Activated CD4-positive, CD25-positive, alpha-beta regulatory T cell treated with anti-CD3 and anti-CD28 coated beads, Interleukin-2, amount 50 U/mL, for 72 hours (primary cell): ENCODE measurements around the gene DLG4.
A peak's percentile ranks its signal among the peaks of the same experiment; 100 is the strongest.

Experiments used
- DNase-seq: peaks from one replicate; pipeline ENCODE4 v3.0.0; 2021

DLG4 gene

DNA sequence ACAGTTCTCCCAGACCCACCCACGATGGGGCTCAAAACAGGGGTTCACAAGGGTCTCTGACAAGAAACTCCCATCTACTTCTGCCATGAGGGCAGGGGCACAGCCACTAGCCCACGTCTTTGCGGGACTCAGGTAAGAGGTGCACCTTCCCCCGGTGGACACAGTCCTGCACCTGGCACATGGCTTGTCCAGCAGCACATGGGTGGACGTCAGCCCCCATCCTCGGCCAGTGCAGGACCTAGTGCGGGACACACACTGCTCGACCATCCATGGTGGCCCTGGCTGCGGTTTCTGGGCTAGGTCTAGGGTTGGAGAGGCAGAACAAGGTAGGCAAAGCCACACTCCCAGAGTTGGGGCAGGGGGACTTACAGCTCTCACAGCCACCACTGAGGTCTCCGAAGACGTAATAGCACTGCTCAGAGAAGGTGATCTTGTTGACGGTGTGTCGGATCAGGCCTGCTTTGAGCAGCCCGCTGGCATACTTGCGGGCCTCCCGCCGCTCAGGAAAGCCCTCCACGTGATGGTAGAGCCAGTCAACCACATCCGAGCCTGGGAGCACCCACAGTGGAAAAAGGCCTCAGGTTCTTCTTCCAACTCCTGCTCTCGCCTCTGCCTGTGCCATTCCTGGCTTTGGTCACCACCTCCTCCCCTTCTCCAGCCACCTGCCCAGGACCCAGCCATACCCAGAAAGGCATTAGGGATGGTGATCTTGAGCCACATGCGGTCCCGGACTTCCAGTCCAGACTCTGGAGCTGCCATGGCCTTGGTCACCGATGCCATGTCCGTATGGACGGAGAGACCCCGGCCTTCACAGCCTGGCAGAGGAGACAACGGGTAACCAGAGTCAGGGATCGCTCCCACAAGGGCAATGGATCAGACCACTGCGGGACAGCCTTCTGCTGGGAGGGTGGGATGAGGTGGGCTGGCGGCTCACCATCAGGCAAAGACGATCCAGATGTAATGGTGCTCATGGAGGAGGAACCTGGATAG, 7.4 kb upstream of the DLG4 start:
- DNase-seq: no peak

DNA sequence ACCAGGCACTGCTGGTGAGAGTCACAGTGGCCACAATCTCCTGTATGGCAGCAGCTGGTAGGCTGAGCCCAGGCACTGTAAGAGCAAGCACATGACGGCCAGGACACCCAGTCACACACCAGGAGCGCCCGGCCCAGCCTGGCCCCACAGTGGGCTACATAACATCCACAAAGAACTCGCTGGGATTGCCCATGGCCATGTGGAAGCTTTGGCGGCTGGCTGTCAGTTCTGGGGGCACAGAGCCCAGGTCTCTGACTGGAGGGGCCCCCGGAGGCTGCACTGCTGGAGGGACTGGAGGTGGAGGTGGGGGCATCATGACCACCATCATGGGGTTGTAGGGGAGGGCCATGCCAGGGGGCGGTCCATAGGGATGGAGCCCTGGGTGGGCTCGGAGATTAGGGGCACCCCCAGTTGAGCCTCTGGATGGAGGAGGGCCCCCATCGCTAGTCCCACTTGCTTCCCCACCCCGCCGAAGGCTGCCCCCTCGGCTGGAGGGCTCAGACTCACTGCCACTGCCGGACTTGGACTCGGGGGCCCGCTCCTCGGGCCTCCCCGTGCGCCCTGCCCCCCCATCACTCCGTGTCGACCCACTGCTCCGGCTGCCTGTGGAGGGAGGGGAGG, 6.2 kb upstream of the DLG4 start:
- DNase-seq: no peak

DNA sequence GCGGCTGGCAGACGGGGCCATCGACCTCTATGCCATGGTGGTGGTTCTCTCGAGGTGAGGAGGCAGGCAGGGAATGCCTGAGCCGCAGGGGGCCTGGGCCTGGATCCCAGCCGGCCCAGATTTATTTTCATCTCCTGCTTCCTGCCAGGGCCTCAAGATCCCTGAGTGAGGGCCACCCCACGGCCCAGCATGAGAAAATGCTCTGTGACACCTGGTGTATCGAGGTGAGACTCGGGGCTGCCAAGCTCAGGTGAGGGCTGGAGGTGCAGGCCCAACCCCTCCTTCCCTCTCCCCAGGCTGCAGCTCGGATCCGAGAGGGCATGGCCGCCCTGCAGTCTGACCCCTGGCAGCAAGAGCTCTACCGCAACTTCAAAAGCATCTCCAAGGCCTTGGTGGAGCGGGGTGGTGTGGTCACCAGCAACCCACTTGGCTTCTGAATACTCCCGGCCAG, 5.0 kb upstream of the DLG4 start:
- DNase-seq: no peak

DNA sequence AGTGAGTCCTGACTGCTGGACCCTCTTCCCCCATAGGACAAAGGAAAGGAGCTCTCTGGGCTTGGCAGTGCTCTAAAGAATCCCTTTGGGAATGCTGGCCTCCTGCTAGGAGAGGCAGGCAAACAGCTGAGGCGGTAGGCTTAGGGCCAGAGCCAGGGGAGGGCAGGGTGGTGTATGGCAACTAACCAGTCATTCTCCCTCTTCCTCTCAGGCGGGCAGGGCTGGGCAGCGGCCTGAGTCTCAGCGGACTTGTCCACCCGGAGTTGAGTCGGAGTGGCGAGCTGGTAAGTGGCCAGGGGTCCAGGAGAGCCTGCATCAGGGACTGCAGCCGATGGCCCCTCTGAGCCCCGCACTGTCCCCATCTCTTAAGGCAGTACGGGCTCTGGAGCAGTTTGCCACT, 4.5 kb upstream of the DLG4 start:
- no peak for DNase-seq

DNA sequence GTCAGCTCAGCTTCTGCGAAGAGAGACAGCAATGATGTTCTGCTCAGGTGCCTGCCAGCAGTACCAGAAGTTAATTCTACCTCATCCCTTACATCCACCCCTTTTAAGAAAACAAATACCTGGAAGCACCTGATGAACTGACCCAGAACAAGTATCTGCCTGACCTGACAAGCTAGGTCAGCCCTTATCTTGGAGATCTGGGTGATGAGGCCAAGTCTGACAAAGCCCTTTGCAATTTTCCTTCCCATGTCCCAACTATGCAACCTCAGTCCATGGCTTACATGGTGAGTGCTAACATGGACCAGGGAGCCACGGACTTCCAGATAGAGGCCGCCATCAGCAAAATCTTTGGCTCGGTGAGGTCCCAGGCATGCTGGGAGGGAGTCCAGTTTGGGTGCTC, 3.7 kb upstream of the DLG4 start:
- DNase-seq: no peak

DNA sequence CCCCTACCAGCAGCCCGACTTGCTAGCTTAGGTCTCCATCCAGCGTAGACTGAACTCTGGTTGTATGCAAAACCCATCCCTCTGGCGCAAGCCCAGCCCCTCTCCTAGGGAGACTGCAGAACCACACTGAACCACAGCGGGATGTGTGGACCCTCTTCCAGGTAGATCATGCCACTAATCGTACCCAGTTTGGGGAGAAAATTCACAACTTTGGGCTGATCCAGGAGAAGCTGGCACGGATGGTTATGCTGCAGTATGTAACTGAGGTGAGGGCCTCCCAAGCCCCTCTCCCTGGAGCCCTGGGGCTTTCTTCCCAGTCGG, 3.3 kb upstream of the DLG4 start:
- no peak for DNase-seq

DNA sequence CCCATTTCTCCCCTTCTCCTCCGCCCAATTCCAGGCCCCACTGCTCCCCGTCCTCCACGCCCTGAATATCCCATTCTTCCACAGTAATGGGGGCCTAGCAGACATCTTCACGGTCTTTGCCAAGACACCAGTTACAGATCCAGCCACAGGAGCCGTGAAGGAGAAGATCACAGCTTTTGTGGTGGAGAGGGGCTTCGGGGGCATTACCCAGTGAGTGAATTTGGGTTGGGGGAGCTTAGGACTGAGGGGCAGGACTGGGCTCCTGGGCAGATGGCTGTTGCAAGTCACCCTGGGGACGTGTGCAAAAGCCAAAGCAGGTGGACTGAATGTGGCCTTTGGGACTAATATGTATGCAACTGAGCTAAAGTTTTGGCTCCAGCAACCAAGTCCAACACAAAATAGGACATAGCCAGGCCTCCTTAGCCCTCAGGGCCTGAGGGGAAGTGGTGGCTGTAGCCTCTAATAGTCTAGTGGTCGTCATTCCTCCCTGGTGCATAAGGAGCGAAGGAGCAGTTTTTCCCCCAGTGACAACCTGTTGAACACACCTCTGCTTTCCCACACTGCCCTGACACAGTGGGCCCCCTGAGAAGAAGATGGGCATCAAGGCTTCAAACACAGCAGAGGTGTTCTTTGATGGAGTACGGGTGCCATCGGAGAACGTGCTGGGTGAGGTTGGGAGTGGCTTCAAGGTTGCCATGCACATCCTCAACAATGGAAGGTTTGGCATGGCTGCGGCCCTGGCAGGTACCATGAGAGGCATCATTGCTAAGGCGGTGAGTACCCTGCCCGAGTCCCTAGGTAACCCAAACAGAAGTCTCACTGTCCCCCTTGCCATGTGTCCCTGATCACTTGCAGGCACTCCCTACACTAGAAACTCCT, 2.7 kb upstream of the DLG4 start:
- DNase-seq: no peak

DNA sequence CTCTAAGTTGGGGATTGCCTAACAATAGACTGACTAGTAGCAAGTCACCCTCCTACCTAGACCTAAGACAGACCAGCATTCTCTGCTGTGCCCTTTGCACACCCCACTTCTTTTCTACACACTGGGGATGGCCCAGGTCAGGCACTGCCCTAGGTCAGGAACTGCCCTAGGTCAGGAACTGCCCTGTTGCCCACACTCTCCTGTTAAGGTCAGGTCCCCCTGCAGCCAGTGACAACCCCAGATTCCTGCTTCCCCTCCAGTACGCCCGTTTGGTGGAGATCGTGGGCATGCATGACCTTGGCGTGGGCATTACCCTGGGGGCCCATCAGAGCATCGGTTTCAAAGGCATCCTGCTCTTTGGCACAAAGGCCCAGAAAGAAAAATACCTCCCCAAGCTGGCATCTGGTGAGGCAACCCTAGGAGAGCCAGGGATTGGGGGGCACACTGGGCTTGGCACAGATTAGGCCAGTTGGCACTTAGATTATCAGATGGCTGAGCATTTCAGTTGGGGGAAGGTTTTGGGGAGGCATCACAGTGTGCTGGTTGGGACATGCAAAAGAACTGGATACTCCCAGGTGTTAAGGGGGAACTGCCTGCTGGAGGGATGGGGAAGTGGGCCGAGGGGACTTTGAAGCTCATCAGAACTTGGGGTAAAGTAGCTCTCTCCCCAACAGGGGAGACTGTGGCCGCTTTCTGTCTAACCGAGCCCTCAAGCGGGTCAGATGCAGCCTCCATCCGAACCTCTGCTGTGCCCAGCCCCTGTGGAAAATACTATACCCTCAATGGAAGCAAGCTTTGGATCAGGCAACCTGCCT, 1.8 kb upstream of the DLG4 start:
- no peak for DNase-seq

DNA sequence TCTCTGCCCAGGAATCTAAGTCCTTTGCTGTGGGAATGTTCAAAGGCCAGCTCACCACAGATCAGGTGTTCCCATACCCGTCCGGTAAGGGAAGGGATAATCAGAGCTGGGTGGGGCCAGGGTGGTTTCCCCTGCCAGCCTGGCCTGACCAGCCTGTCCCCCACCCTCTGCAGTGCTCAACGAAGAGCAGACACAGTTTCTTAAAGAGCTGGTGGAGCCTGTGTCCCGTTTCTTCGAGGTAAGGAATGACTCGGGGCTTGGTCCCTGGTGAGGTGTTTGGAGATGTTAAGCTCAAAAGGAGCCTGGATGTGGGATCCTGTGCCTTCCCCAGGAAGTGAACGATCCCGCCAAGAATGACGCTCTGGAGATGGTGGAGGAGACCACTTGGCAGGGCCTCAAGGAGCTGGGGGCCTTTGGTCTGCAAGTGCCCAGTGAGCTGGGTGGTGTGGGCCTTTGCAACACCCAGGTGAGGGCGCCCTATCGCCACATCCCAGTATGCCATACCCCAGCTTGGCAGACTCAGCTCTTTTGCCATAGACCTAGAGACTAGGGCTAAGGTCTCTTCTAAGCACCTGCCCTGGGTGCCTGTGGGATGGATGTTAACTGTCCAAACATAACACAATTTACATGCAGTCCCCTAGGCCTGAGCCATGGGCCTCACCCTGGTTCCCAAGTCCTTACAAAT, 1.1 kb upstream of the DLG4 start:
- DNase-seq: peak; percentile 52

DNA sequence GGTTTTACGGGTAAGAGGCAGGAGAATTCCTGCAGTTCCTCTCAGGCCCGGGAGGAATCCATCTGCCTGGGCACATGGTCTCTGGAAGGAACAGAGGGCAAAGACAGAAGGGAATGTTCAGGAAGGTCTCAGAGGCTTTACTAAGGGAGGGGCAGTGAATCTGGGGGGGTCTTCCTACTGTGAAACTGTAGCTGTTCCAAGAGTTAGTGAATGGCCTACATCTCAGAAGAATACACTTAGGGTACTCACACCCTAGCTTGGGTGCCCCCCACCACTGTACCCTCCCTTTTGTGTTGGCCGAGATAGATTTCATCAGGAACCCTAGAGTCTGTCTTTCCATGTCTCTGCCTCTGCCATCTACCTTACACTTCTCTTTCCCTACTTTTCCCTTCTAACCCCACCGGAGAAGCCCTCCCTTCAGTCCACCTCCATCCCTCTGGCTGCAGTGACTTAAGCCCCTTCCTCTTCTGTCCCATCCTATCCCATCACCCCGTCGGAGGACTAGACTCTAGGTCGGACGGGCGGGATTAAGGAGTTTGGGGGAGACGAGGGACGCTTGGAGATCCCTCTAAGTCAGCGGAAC, 316 bp downstream of the DLG4 start:
- no peak for DNase-seq

DNA sequence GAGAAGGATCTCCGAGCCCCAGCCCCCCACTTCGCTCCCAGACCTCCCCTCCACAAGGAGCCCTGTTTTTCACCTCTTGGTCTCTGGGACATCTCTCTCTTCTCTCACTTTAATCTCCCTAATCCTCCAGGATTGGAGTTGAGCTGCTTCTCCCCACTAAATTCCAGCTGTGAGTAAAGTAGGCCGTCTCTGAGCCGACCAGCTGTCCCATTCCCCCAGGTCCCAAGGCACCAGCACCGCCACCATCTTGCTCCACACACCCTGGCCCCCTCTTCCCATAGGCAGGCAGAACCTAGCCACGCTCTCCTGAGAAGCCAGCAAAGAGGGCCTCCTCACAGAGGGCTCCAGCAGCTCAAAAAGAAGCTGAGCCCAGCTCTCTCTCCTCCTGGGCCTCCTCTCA, 878 bp downstream of the DLG4 start:
- DNase-seq: no peak

DNA sequence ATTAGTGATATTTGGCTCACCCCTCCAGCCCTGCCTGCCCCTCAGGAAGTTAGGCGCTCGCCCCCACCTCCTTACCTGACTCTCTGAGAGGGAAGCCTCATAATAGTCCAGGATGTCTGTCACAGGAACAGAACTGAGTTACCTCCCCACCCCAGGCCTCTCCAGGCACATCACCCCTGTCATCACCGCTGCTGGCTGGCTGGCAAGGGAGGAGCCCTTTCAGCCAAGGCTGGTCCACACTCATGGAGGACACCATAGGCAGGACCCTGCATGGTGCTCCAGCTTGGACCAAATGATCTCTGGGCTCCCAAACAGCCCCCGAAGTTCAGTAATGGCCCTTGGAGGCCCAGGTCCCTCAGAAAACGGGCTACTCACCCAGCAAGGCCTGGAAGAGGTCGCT, 1.5 kb downstream of the DLG4 start:
- no peak for DNase-seq

DNA sequence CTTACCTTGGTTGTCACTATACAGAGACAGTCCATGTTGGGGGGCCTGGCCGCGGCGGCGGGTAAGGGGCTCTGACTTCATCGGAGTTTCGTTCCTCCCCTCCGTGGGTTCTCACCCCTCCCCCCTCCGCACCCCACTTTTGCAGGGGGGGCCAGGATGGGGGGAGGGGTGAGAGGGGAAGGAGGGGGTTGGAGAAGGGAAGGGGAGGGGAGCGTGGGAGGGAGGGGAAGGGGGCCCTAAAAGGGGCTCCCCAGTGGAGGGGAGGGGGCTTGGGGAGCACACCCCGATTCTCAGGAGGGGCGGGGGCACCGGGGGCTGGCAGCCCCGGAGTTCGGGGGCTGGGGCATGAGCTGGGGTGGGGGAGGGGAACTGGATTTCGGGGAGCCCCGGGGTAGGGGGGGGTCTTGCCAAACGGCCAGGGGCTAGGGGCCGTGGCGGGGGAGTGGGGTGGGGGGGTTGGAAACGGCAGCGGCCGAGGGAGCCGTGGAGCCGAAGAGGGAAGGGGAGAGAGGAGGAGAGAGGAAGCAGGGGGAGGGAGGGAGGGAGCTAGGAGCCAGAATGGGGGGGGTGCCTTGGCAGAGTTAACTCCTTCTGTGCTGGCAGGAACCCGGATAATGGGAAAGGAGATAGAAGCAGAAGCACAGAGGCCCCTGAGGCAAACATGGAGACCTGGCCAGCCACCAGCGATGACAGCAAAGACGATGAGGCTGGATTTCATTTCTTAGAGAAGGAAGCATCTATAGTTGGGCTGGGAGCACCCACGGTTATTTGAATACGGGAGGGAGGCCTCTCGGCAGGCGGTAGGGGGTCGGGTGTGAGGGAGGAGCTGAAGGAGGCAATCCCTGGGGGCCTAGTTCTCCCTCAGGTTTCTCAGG, 2.3 kb downstream of the DLG4 start:
- no peak for DNase-seq

DNA sequence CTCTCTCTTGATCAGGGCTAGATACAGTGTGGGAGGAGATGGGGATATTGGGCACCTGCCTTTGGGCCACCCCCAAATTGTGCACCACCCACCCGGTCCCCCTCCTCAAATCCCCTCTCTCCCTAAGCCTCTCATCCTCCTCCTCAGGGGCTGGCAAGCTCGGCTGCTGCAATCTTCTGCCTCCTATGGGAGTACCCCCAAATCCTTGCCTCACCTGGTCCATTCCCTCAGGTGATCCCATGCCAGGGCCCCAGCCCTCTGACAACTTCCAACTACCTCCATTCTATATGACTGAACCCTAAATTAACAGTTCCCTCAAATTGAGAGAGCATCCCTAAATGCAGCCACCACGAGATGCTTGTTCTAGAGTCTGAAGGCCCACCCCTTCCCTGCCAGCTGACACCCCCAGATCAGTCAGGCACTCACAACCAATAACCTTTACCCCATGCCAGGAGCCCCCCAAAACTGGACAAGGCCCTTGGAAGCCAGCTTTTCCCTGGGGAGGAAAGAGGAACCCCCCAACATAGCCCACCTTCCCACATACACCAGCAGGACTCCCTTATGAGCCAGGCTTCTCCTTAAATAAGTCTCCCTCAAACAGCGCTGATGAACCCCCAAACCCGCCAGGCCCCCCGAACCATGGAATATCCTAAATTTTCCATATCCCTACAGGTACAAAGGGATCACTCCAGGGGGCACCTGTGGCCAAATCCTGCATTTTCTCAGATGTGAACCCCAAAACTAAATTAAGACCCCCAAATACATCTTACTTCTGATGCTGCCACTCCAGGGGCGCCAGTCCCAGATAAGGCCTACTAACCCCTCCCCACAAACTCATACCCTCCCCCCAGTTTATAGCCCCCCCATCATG, 3.2 kb downstream of the DLG4 start:
- no peak for DNase-seq

DNA sequence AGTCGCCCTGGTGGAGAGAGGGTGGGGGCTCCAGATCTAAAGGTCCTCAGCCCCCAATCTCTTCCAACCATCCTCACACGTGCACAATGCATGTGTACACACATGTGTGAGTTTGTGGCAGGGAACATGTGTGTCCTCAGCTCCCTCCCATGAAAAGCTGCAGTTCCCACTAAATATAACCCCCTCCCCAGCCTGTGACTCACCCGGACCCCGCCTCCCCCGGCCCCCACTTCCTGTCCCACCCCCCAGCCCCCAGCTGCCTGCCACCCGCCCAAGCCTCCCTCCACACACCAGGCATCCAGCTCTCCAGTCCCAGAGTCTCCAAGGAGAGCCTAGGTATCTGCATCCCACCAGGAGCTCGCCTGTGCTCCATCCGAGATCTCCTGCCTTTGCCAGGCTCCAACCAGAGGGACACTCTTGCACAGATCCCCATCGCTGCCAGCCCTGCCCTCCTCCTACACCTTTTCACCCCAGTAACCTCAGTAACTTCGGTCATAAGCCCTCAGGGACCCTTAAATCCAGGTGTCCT, 3.9 kb downstream of the DLG4 start:
- DNase-seq: no peak

DNA sequence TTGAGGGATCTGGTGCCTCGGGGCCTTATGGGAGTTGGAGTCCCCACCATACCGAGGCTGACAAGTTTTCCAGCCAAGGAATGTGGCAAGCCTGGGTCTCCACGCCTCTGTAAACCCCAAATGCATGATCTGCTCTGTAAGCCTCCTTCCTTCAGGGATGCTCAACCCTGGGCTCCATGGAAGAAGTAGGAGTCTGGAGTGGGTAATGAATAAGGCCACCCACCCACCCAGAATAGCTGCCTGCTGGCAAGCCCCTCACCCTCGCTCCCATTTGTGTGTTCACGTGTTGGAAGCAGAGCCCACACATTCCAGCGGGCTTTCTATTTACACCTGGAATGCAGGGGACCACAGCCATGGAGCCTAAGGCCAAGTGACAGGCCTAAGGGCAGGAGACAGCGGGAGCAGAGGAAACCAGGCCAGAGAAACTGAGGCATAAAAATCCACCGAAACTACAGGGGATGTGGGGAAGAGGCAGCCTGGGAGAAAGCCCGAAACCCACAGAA, 4.4 kb downstream of the DLG4 start:
- DNase-seq: no peak

DNA sequence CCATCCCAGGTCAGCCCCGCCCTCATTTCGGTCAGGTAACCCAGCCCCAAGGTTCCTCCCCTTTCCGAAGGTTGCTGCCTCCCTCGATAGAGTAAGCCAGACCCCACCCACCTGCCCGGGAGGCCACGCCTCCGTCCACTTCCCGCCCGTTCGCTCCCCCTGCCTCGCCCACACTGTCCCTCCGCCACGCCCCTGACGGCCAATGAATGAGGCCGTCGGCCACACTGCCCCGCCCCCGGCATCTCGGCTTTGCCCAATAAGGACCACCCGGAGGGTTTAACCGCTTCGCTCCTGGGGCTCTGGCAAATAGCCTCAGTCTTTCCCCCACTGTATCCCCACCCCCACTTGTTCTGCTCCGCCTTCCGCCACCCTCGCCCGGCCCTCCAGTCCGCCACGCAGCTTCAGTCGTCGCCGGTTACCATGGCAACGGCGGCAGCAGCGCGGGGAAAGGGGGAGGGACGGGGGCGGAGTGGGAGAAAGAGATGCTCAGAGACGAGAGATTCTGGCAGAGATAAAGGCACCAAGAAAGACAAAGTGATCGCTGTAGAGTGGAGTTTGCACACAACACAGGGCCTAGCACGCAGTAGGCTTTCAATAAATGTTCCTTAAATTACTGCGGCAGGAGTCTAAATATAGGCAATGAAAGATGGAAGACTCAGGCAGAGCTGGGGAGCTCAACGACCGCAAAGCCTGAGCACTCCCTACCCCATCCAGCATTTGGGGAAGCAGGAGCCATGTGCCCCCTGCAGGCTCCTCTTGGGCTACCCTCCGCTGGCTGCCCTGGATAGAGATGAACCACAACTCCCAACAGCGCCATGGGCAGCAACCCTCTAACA, 5.1 kb downstream of the DLG4 start:
- DNase-seq: peak; percentile 98

DNA sequence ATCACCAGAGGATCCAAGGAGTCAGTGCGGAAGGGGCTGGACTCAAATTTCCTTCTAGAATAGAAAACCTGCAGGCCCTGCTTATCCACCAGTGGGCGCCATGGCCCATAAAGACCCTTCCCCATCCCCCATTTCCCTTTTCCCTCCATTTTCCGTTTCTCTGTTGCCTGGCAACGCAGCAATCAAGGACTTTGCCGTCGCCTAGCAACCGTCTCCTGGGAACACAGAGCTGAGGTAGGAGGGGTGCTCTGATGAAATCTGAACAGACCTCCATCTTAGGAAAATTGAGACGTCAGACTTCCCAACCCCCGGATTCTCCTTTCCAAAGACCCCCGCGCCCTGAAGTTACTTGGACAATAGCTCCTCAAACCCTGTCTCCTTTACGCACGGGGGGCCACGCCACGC, 5.7 kb downstream of the DLG4 start:
- DNase-seq: no peak
